Peyer's patch (tissue), 4 donors: ENCODE measurements around the gene TLN1.

ENCODE experiments used
- CTCF ChIP-seq, 6 experiments: fragments of 450-650 bp in 4 of 6; fragments of 200-600 bp in 2 of 6; sonication (generic) in 1 of 6; IDR thresholded peaks; one replicate each; pipeline ENCODE4 v1.5.1; 2017 to 2019; ENCODE audit warnings: antibody characterized with exemption in 6 of 6, mild to moderate bottlenecking in 3 of 6, moderate library complexity in 1 of 6
- POLR2A ChIP-seq, 2 donors: fragments of 450-650 bp; IDR thresholded peaks; one replicate each; pipeline ENCODE4 v1.5.1; 2017; ENCODE audit warnings: antibody characterized with exemption in 2 of 2, mild to moderate bottlenecking in 2 of 2, moderate library complexity in 2 of 2

GRCh38 chr9:35674025-35674361 is 58.0 kb downstream of the TLN1 start:
- TF ChIP-seq POLR2A (IDR thresholded peaks at IDR 0.05) (no peak), CTCF (IDR thresholded peaks at IDR 0.05) (no peak)
